Tibial nerve (tissue), 3 donors: Measurements from ENCODE around the gene TJP1.

Experiments used
- CTCF ChIP-seq, 5 experiments: fragments of 200-600 bp in 3 of 5; fragments of 450-650 bp in 2 of 5; sonication (generic) in 3 of 5; IDR thresholded peaks; one replicate each; pipeline ENCODE4 v1.5.1; 2016 to 2019; ENCODE audit warnings: antibody characterized with exemption in 5 of 5, mild to moderate bottlenecking in 3 of 5, moderate library complexity in 2 of 5
- POLR2A ChIP-seq, 2 donors: fragments of 450-650 bp; IDR thresholded peaks; one replicate each; pipeline ENCODE4 v1.6.1; 2017; ENCODE audit warnings: antibody characterized with exemption in 2 of 2, mild to moderate bottlenecking in 2 of 2, moderate library complexity in 2 of 2

GRCh38 chr15:29704950-29705597, 117.2 kb downstream of the TJP1 start:
- TF ChIP-seq CTCF (IDR thresholded peaks at IDR 0.05) (no peak), POLR2A (IDR thresholded peaks at IDR 0.05) (no peak)
